ENCODE measurements around the gene CCDC57.
A peak's percentile ranks its signal among the peaks of the same experiment; 100 is the strongest.
"Not testable (repeated sequence)": the region's sequence is repeated elsewhere in the genome, so short reads cannot be mapped to it uniquely, and the experiment has no call there.

CCDC57 gene

GRCh38 chr17:82216301-82217119, 3.9 kb upstream of the CCDC57 start:
- H3K4me1 ChIP-seq = peaks cover 40% of the 10 kb centered on the region
- H3K36me3 ChIP-seq = no peaks in the 10 kb centered on the region
- H3K27me3 ChIP-seq = peaks cover 9% of the 10 kb centered on the region; the same call in 1 of the 2 replicates
- no peaks in the 10 kb centered on the region for H4K20me1 ChIP-seq
- H3K9ac ChIP-seq = peak overlapping the region; percentile 32
- H3K27ac ChIP-seq = peak overlapping the region; percentile 59
- no peak overlapping the region for H3K4me3 ChIP-seq
- no peaks in the 10 kb centered on the region for H3K9me3 ChIP-seq
- H3K4me2 ChIP-seq = peak overlapping the region; percentile 56
- no peak for TF ChIP-seq Cebpa-rat (IDR thresholded peaks at IDR 0.05)

GRCh38 chr17:82215972-82216300, 3.3 kb upstream of the CCDC57 start:
- peak overlapping the region; percentile 56 for H3K4me2 ChIP-seq
- peak overlapping the region; percentile 59 for H3K27ac ChIP-seq
- H4K20me1 ChIP-seq = no peaks in the 10 kb centered on the region
- no peaks in the 10 kb centered on the region for H3K36me3 ChIP-seq
- no peak for TF ChIP-seq Cebpa-rat (IDR thresholded peaks at IDR 0.05)
- H3K27me3 ChIP-seq = peaks cover 9% of the 10 kb centered on the region; the same call in 1 of the 2 replicates
- no peak overlapping the region for H3K4me3 ChIP-seq
- peaks cover 44% of the 10 kb centered on the region for H3K4me1 ChIP-seq
- H3K9ac ChIP-seq = peak overlapping the region; percentile 32; the same call in 1 of the 2 replicates
- H3K9me3 ChIP-seq = no peaks in the 10 kb centered on the region

- Histone ChIP-seq H3K36me3 (no peaks in the 10 kb centered on the region), H3K4me3 (no peak overlapping the region), H3K27me3 (peaks cover 9% of the 10 kb centered on the region; the same call in 1 of the 2 replicates), H4K20me1 (no peaks in the 10 kb centered on the region), H3K9me3 (no peaks in the 10 kb centered on the region), H3K4me1 (peaks cover 44% of the 10 kb centered on the region), H3K27ac (no peak overlapping the region), H3K4me2 (peak overlapping the region; percentile 56), H3K9ac (no peak overlapping the region)
- no peak for TF ChIP-seq Cebpa-rat (IDR thresholded peaks at IDR 0.05)
These were observed 2.7 kb upstream of the CCDC57 start for GRCh38 chr17:82215095-82215971.

DNA sequence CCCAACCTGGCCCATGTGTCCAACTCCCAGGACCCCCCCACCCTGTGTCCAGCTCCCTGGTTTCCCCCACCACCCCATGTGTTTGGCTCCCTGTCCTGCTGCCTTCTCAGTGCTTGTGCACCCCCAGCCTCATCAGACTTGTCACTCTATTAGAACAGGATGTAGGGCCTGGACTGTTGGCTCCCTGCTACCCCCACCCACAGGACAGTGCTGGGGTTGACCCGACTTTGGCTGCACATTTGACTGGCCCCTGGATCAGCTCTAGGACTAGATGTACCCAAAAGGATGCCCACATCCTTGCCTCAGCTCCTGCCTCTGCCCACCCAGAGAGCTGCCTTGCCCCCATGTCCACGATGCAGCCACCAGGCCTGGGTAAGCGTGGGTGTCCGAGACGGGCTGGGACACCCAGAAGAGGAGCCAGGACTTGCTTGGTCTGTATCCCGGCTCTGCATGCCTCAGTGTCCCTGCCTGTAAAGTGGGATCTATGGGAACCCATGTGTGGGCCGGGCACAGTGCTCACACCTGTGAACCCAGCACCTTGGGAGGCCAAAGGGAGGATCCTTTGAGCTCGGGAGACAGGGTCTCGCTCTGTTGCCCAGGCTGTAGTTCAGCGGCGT, 1.5 kb upstream of the CCDC57 start:
- Histone ChIP-seq H3K9me3 (no peaks in the 10 kb centered on the region), H3K27me3 (peaks cover 9% of the 10 kb centered on the region; the same call in 1 of the 2 replicates), H3K4me3 (no peak overlapping the region), H3K36me3 (no peaks in the 10 kb centered on the region), H3K27ac (no peak overlapping the region), H3K4me2 (no peak overlapping the region), H3K9ac (no peak overlapping the region), H3K4me1 (peaks cover 44% of the 10 kb centered on the region), H4K20me1 (no peaks in the 10 kb centered on the region)
- no peak for TF ChIP-seq Cebpa-rat (IDR thresholded peaks at IDR 0.05)

DNA sequence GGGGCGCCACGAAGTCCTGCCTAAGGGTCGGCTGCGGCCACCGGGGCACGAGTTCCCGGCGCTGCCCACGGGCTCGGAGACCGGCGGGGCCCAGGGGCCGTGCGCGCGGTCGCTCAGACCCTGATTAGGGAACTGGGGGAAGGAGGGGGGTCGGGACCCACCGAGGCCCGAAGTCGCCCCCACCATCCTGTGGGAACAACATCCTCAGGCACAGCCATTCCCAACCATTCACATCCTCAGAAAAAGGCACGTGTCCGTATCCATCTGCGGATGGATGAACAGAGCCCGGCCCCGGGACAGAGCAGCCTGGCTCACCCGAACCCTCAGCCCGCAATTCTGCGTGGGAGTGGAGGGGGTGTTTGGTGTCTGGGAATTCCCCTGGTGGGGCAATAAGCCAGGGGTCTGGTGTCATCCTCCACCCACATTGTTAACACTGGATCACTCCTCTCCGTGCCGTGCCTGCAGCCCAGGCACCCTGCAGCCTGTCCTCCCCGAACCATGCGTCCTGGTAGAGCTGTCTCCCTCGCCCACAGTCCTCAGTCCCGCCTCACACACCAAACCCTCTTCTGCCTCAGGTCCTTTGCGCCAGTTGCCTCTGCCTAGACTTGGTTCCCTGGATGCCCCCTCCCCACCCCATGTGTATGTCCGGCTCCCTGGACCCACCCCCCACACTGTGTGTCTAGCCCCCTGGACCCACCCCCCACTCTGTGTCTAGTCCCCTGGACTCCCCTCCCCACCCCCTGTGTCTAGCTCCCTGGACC, 789 bp upstream of the CCDC57 start:
- no peaks in the 10 kb centered on the region for H3K36me3 ChIP-seq
- peaks cover 9% of the 10 kb centered on the region; the same call in 1 of the 2 replicates for H3K27me3 ChIP-seq
- H3K27ac ChIP-seq = peak overlapping the region; percentile 88
- H3K4me1 ChIP-seq = peaks cover 44% of the 10 kb centered on the region
- peak overlapping the region; percentile 85 for H3K9ac ChIP-seq
- no peaks in the 10 kb centered on the region for H4K20me1 ChIP-seq
- H3K4me3 ChIP-seq = peak overlapping the region; percentile 94
- no peaks in the 10 kb centered on the region for H3K9me3 ChIP-seq
- no peak for TF ChIP-seq Cebpa-rat (IDR thresholded peaks at IDR 0.05)
- H3K4me2 ChIP-seq = peak overlapping the region; percentile 98

- not testable (repeated sequence) for H3K9me3 ChIP-seq, H4K20me1 ChIP-seq, H3K4me3 ChIP-seq, H3K9ac ChIP-seq, H3K27ac ChIP-seq, H3K4me2 ChIP-seq, H3K27me3 ChIP-seq
- Histone ChIP-seq H3K4me1 (peaks cover 35% of the 10 kb centered on the region), H3K36me3 (peaks cover 12% of the 10 kb centered on the region)
These were observed 2.0 kb downstream of the CCDC57 start for GRCh38 chr17:82210655-82211054.

DNA sequence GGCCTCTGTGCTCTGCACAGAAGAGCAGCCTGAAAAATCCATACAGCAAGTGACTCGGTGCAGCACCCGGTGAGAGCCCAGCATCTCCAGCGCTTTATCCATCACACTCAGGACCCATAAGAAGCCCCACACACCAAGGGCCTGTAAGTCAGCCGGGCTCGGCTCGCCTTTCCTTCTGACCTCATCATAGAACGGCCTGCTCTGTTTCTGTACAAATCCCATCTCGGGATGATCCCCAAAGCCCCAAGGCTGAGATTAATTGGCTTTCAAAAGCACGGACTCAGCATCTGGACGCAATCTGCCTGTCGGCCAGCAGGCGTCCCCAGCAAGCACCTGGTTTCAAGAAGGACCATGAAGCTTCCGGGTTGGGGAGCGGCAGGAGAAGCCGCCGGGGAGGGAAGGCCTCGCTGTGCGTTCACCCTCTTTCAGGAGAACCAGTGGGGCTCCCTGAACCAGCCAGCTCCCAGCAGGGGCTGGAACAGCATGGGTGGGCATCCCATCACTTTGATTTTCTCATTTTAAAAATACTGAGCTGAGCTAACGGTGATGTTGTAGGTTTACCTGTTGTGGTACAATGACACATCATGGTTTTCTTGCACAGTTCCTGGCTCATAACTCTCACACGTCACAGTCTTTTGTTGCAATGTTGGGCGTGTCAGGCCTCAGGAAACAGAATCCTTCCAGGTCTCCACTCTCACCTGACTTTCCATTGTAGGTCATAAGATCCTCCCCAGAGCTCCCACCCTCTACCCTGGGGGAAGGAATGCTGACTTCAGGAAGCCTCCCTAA, 6.7 kb downstream of the CCDC57 start:
- H3K27ac ChIP-seq = peak overlapping the region; percentile 64
- peaks cover 34% of the 10 kb centered on the region for H3K4me1 ChIP-seq
- H4K20me1 ChIP-seq = no peaks in the 10 kb centered on the region
- peaks cover 12% of the 10 kb centered on the region for H3K36me3 ChIP-seq
- peak overlapping the region; percentile 81 for H3K4me2 ChIP-seq
- H3K9ac ChIP-seq = 0 out of 2 replicates have a peak overlapping the region, but pooled peaks have one; percentile 48
- TF ChIP-seq Cebpa-rat (IDR thresholded peaks at IDR 0.05) = no peak
- H3K9me3 ChIP-seq = no peaks in the 10 kb centered on the region
- H3K4me3 ChIP-seq = no peak overlapping the region
- H3K27me3 ChIP-seq = no peaks in the 10 kb centered on the region

DNA sequence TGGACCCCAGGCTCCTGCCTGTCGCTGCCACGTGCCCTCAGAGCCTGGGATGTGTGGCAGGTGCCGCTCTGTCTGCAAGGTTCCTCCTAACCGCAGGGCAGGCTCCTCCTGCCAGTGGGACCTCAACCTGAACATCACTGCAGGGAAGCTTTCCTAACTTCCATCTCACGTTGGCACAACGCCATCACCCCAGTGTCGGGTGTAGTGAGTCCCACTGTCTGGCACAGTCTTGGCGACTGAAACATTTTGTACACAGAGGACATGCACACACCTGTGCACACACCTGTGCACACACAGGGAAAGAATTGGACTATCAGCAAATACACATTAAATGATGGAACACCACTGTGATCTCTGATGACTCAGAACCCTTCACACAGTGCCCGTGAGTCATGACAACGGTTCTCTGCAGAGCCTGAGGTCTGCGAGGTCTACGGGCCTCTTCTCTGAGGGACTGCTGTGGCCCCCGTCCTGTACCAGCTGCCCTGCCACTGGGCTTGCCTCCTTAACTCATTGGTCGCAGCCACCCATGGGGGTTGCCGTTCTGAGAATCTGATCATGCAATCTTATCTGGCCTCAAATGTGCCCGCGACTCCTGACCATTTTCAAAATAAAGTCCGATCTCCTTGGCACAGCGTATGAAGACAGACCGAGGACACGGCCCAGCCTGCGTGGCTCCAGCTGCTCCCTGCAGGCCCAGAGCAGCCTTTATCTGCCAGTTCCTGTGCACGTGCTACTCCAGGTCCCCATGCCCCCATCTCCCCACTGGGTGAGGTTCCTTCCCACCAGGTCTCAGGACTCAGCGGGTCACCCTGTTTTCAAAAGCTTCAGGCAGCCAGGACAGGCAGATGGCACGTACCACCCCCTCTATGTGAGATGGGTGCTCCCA, 7.6 kb downstream of the CCDC57 start:
- Histone ChIP-seq H3K27me3 (no peaks in the 10 kb centered on the region), H3K27ac (no peak overlapping the region), H3K4me3 (no peak overlapping the region), H3K9me3 (no peaks in the 10 kb centered on the region), H4K20me1 (no peaks in the 10 kb centered on the region), H3K9ac (no peak overlapping the region), H3K36me3 (peaks cover 12% of the 10 kb centered on the region), H3K4me1 (peaks cover 42% of the 10 kb centered on the region), H3K4me2 (peak overlapping the region; percentile 81)
- no peak for TF ChIP-seq Cebpa-rat (IDR thresholded peaks at IDR 0.05)

Measured in BLaER1 (cell line).